GM23248 (cell line): Measurements from ENCODE around the gene PTPRN2. TPM values are rescaled to one million over a fixed set of nuclear protein-coding genes. Genes with fewer than 3 reads are reported as not detected.
"Not testable (repeated sequence)": the region's sequence is repeated elsewhere in the genome, so short reads cannot be mapped to it uniquely, and the experiment has no call there.

Experiments used
- DNase-seq: peaks from one replicate; pipeline ENCODE4 v3.0.0-alpha.2; 2015
- H2AFZ ChIP-seq: fragments of 200-600 bp; sonication (generic); 2 replicates; pipeline ENCODE4 v1.6.1; 2016; ENCODE audit warnings: antibody characterized with exemption
- H3F3A ChIP-seq: fragments of 200-600 bp; sonication (generic); 2 replicates; pipeline ENCODE4 v1.6.1; 2016; ENCODE audit warnings: mild to moderate bottlenecking, antibody characterized with exemption, mixed run types; ENCODE audit not compliant: insufficient read depth
- H3K27ac ChIP-seq: fragments of 200-600 bp; sonication (generic); 2 replicates; pipeline ENCODE4 v1.5.1; 2016; ENCODE audit warnings: mild to moderate bottlenecking
- H3K27me3 ChIP-seq: fragments of 200-600 bp; sonication (generic); replicated peaks from 2 replicates; pipeline ENCODE4 v1.6.1; 2016; ENCODE audit warnings: mild to moderate bottlenecking; ENCODE audit not compliant: insufficient read depth
- H3K36me3 ChIP-seq: fragments of 200-600 bp; sonication (generic); 2 replicates; pipeline ENCODE4 v1.6.1; 2016; ENCODE audit warnings: low read depth, mild to moderate bottlenecking
- H3K4me1 ChIP-seq: fragments of 200-600 bp; sonication (generic); 2 replicates; pipeline ENCODE4 v1.6.1; 2016; ENCODE audit warnings: mild to moderate bottlenecking; ENCODE audit not compliant: insufficient read depth
- H3K4me2 ChIP-seq: fragments of 200-600 bp; sonication (generic); one replicate; pipeline ENCODE4 v1.6.1; 2016; ENCODE audit warnings: mild to moderate bottlenecking; ENCODE audit not compliant: unreplicated experiment
- H3K4me3 ChIP-seq: fragments of 200-600 bp; sonication (generic); 2 replicates; pipeline ENCODE4 v1.5.1; 2016; ENCODE audit warnings: mild to moderate bottlenecking
- H3K79me2 ChIP-seq: fragments of 200-600 bp; sonication (generic); 2 replicates; pipeline ENCODE4 v1.6.1; 2016; ENCODE audit warnings: mild to moderate bottlenecking; ENCODE audit not compliant: insufficient read depth
- H3K9ac ChIP-seq: fragments of 200-600 bp; sonication (generic); 2 replicates; pipeline ENCODE4 v1.6.1; 2016; ENCODE audit warnings: mild to moderate bottlenecking
- H3K9me2 ChIP-seq: fragments of 200-600 bp; sonication (generic); 2 replicates; pipeline ENCODE4 v1.6.1; 2016; ENCODE audit warnings: mixed run types, mild to moderate bottlenecking, moderate library complexity; ENCODE audit not compliant: insufficient read depth
- H3K9me3 ChIP-seq: fragments of 200-600 bp; sonication (generic); one replicate; pipeline ENCODE4 v1.6.1; 2017; ENCODE audit warnings: low read depth
- H4K20me1 ChIP-seq: fragments of 200-600 bp; sonication (generic); 2 replicates; pipeline ENCODE4 v1.6.0; 2016; ENCODE audit not compliant: insufficient read depth
- EZH2 ChIP-seq: fragments of 200-600 bp; sonication (generic); IDR thresholded peaks from 2 replicates; pipeline ENCODE4 v1.6.1; 2018; ENCODE audit warnings: antibody characterized with exemption, mild to moderate bottlenecking; ENCODE audit not compliant: insufficient read depth, poor library complexity, severe bottlenecking
- EZH2phosphoT487 ChIP-seq: fragments of 200-600 bp; sonication (generic); IDR thresholded peaks from 2 replicates; pipeline ENCODE4 v1.6.1; 2018; ENCODE audit warnings: antibody characterized with exemption, moderate library complexity, mild to moderate bottlenecking, low read depth; ENCODE audit not compliant: insufficient read depth
- WGBS, 2 experiments: methylation state at CpG; one replicate each; pipeline ENCODE4 v1.1.6; 2015 to 2017; ENCODE audit warnings: low lambda C conversion rate in 2 of 2, low coverage in 1 of 2; ENCODE audit errors: missing lambda C conversion rate in 2 of 2; 5-methylcytosine and 5-hydroxymethylcytosine counted together
- in situ Hi-C: fragments of 300-500 bp; cut with MboI; formaldehyde crosslinking; loops from 2 replicates; pipeline ENCODE4 v1.15.0; 2020
- polyA plus RNA-seq: library from polyadenylated mRNA; unstranded; fragments of >200 nt; fragmentation: Nextera tagmentation; extraction: Ambion mirVana; gene quantifications from 2 replicates; pipeline ENCODE4 v1.2.1, GENCODE V29; 2016
- total RNA-seq: library from RNA; depleted of rRNA; stranded (reverse); fragments of >200 nt; shearing (Covaris generic); gene quantifications from 2 replicates; pipeline ENCODE4 v1.2.3, GENCODE V29; 2014

PTPRN2 gene
- total and polyA plus RNA-seq, 2 experiments from 2014 or later, result 0.13 TPM; not detected in 1

GRCh38 chr7:157565981-157566630 lies 1021.5 kb downstream of the PTPRN2 start:
- no peaks in the 10 kb centered on the region for H3K79me2 ChIP-seq
- H3K27ac ChIP-seq, result no peak overlapping the region
- TF ChIP-seq EZH2phosphoT487, result no peak
- no peak for TF ChIP-seq EZH2
- DNase-seq, result no peak
- no peak overlapping the region for H3K9ac ChIP-seq
- H3K4me2 ChIP-seq, result no peak overlapping the region
- WGBS, 2 experiments, result 45 to 51% methylated on average over 15 of the region's 15 CpGs
- no peaks in the 10 kb centered on the region for H3K9me3 ChIP-seq
- in situ Hi-C loops, result no loop called here
- H3K27me3 ChIP-seq, result no peaks in the 10 kb centered on the region
- no peaks in the 10 kb centered on the region for H3K4me1 ChIP-seq
- no peaks in the 10 kb centered on the region for H4K20me1 ChIP-seq
- no peak overlapping the region for H3K4me3 ChIP-seq
- no peak overlapping the region for H2AFZ ChIP-seq
- no peaks in the 10 kb centered on the region for H3K36me3 ChIP-seq
- no peaks in the 10 kb centered on the region for H3K9me2 ChIP-seq
- no peaks in the 10 kb centered on the region for H3F3A ChIP-seq

- in situ Hi-C loops, result no loop called here
- no peak overlapping the region for H3K27ac ChIP-seq
- H3F3A ChIP-seq, result no peaks in the 10 kb centered on the region
- no peaks in the 10 kb centered on the region for H3K9me2 ChIP-seq
- no peaks in the 10 kb centered on the region for H4K20me1 ChIP-seq
- no peak for TF ChIP-seq EZH2
- no peak for TF ChIP-seq EZH2phosphoT487
- no peaks in the 10 kb centered on the region for H3K4me1 ChIP-seq
- no peaks in the 10 kb centered on the region for H3K9me3 ChIP-seq
- 69 to 79% methylated on average over 11 of the region's 11 CpGs for whole genome bisulfite sequencing, 2 experiments
- no peak overlapping the region for H2AFZ ChIP-seq
- no peaks in the 10 kb centered on the region for H3K79me2 ChIP-seq
- no peaks in the 10 kb centered on the region for H3K36me3 ChIP-seq
- no peak overlapping the region for H3K4me2 ChIP-seq
- H3K4me3 ChIP-seq, result no peak overlapping the region
- H3K9ac ChIP-seq, result no peak overlapping the region
- DNase-seq, result no peak
- H3K27me3 ChIP-seq, result no peaks in the 10 kb centered on the region
Observed at GRCh38 chr7:157565201-157565626, 1022.4 kb downstream of the PTPRN2 start.

DNA sequence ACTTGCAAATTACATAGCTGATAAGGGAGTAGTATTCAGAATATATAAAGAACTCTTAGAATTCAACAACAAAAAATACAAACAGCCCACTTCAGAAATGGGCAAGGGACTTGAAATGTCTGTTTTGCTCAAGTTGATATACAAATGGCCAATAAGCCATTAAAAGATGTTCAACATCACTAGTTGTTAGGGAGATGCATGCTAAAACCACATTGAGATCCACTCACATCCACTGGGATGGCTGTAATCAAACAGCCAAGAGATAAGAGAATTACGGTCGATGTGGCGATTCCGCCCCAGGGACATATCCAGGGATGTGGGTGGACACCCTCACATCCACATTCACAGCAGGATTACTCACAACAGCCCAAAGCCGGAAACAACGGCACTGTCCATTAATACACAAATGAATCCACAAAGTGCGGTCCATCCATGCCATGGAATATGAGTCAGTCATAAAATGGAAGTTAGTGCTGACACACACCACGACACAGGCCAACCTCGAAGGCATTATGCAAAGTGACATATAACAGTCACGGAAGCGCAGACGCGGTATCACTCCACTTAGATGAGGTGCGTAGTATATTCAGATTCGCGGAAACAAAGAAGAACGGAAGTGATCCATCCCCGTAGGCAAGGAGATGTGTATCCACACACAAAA lies 1023.0 kb downstream of the PTPRN2 start:
- H3K9me2 ChIP-seq, result no peaks in the 10 kb centered on the region
- H3K27ac ChIP-seq, result no peak overlapping the region
- in situ Hi-C loops, result no loop called here
- WGBS, 2 experiments, result 78 to 82% methylated on average over 18 of the region's 18 CpGs
- H3F3A ChIP-seq, result no peaks in the 10 kb centered on the region
- no peaks in the 10 kb centered on the region for H3K36me3 ChIP-seq
- H3K9me3 ChIP-seq, result no peaks in the 10 kb centered on the region
- no peaks in the 10 kb centered on the region for H3K4me1 ChIP-seq
- no peak for DNase-seq
- no peaks in the 10 kb centered on the region for H3K27me3 ChIP-seq
- TF ChIP-seq EZH2phosphoT487 (no peak), EZH2 (no peak)
- no peaks in the 10 kb centered on the region for H4K20me1 ChIP-seq
- no peak overlapping the region for H3K4me3 ChIP-seq
- no peaks in the 10 kb centered on the region for H3K79me2 ChIP-seq
- no peak overlapping the region for H3K9ac ChIP-seq
- no peak overlapping the region for H2AFZ ChIP-seq
- no peak overlapping the region for H3K4me2 ChIP-seq

DNA sequence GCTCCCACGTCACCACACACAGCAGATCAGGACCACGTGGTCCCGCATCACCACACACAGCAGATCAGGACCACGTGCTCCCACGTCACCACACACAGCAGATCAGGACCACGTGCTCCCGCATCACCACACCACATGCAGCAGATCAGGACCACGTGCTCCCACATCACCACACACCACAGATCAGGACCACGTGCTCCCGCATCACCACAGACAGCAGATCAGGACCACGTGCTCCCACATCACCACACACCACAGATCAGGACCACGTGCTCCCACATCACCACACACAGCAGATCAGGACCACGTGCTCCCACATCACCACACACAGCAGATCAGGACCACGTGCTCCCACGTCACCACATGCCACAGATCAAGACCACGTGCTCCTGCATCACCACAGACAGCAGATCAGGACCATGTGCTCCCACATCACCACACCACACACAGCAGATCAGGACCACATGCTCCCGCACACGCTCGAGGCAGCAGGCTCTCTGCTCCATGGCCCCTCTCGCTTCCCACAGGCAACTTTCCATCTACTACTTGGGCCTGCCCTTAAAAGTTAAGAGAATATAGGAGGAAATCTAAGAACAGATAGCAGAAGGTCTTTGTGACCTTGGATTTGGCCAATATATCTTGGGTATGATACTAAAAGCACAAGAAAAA lies 1024.0 kb downstream of the PTPRN2 start:
- WGBS, 2 experiments, result 59 to 61% methylated on average over 7 to 19 of the region's 20 CpGs
- H3K4me2 ChIP-seq, H3K27me3 ChIP-seq, H3K9me2 ChIP-seq, H2AFZ ChIP-seq, H4K20me1 ChIP-seq, H3K9me3 ChIP-seq, H3K9ac ChIP-seq, H3K4me1 ChIP-seq, in situ Hi-C loops, H3K79me2 ChIP-seq, H3K4me3 ChIP-seq, DNase-seq, H3K27ac ChIP-seq, H3F3A ChIP-seq, H3K36me3 ChIP-seq: not testable (repeated sequence)

DNA sequence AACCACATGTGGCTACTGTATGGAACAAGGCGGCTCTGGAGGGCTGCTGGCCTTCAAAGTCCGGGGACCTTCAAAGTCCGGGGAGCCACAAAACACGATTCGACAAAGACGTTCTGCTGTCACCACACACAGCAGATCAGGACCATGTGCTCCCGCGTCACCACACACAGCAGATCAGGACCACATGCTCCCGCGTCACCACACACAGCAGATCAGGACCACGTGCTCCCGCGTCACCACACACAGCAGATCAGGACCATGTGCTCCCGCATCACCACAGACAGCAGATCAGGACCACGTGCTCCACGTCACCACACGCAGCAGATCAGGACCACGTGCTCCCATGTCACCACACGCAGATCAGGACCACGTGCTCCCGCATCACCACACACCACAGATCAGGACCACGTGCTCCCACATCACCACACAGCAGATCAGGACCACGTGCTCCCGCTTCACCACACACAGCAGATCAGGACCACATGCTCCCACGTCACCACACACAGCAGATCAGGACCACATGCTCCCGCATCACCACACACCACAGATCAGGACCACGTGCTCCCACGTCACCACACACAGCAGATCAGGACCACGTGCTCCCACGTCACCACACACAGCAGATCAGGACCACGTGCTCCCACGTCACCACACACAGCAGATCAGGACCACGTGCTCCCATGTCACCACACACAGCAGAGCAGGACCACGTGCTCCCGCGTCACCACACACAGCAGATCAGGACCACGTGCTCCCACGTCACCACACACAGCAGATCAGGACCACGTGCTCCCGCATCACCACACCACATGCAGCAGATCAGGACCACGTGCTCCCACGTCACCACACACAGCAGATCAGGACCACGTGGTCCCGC lies 1024.9 kb downstream of the PTPRN2 start:
- H3F3A ChIP-seq, H3K9me3 ChIP-seq, H2AFZ ChIP-seq, in situ Hi-C loops, H3K27ac ChIP-seq, H3K9me2 ChIP-seq, H3K27me3 ChIP-seq, H3K4me1 ChIP-seq, H3K36me3 ChIP-seq, H3K79me2 ChIP-seq, H3K4me3 ChIP-seq, DNase-seq, H4K20me1 ChIP-seq, H3K4me2 ChIP-seq, H3K9ac ChIP-seq: not testable (repeated sequence)
- 62 to 76% methylated on average over 21 to 44 of the region's 44 CpGs for WGBS, 2 experiments
